GM21526 (cell line): ENCODE results near the gene CCDC187.

Experiments used
- ATAC-seq: cut with Tn5 transposase; IDR thresholded peaks from one replicate; pipeline ENCODE4 v1.9.1; 2021; ENCODE audit warnings: moderate library complexity; ENCODE audit not compliant: unreplicated experiment, low FRiP score

The CCDC187 gene

GRCh38 chr9:136201609-136202453, 102.1 kb downstream of the CCDC187 start:
- no peak for ATAC-seq

- no peak for ATAC-seq
Measured at GRCh38 chr9:136201174-136201573, 102.7 kb downstream of the CCDC187 start.

GRCh38 chr9:136200424-136200823, 103.5 kb downstream of the CCDC187 start:
- no peak for ATAC-seq
